Sigmoid colon (tissue), 4 donors: ENCODE measurements around the gene PRKCB.

Source experiments
- CTCF ChIP-seq, 4 experiments: fragments of 450-650 bp in 3 of 4; fragments of 200-600 bp in 1 of 4; IDR thresholded peaks; one replicate each; pipeline ENCODE4 v1.5.1; 2016 to 2019; ENCODE audit warnings: antibody characterized with exemption in 4 of 4, mild to moderate bottlenecking in 3 of 4, moderate library complexity in 2 of 4
- EP300 ChIP-seq, 4 donors: sonication (generic); formaldehyde crosslinking; IDR thresholded peaks; one replicate each; pipeline ENCODE4 v1.6.1; 2017; ENCODE audit warnings: antibody characterized with exemption in 4 of 4
- POLR2A ChIP-seq, 2 donors: fragments of 450-650 bp; IDR thresholded peaks; one replicate each; pipeline ENCODE4 v1.6.1; 2016; ENCODE audit warnings: antibody characterized with exemption in 2 of 2, mild to moderate bottlenecking in 2 of 2, moderate library complexity in 2 of 2
- POLR2AphosphoS5 ChIP-seq, 4 donors: sonication (generic); formaldehyde crosslinking; IDR thresholded peaks; one replicate each; pipeline ENCODE4 v1.6.1; 2017; ENCODE audit warnings: antibody characterized with exemption in 4 of 4

- TF ChIP-seq CTCF (IDR thresholded peaks at IDR 0.05) (no peak), POLR2A (IDR thresholded peaks at IDR 0.05) (no peak), POLR2AphosphoS5 (IDR thresholded peaks at IDR 0.05) (no peak), EP300 (IDR thresholded peaks at IDR 0.05) (no peak)
Measured at GRCh38 chr16:23949630-23950290, 114.0 kb downstream of the PRKCB start.
